NCI-H526 (cell line): ENCODE results near the gene FADD.
"Not testable (repeated sequence)": the region's sequence is repeated elsewhere in the genome, so short reads cannot be mapped to it uniquely, and the experiment has no call there.

Source experiments
- DNase-seq, 2 experiments: peaks; one replicate each; lab custom pipeline; 2025; lab: John Stamatoyannopoulos, UW

FADD gene

GRCh38 chr11:70182266-70182665 is 20.8 kb upstream of the FADD start:
- no peak for DNase-seq

- DNase-seq = no peak
These were observed 20.1 kb upstream of the FADD start for GRCh38 chr11:70183032-70183431.

- peak in 1 of 2 experiments; percentile 24 for DNase-seq
These were observed 19.5 kb upstream of the FADD start for GRCh38 chr11:70183483-70184176.

GRCh38 chr11:70184396-70184795 is 18.7 kb upstream of the FADD start:
- DNase-seq = no peak

GRCh38 chr11:70185348-70186055 is 17.6 kb upstream of the FADD start:
- no peak for DNase-seq

- no peak for DNase-seq
These were observed 16.7 kb upstream of the FADD start for GRCh38 chr11:70186420-70186819.

GRCh38 chr11:70186936-70187335 is 16.2 kb upstream of the FADD start:
- no peak for DNase-seq

GRCh38 chr11:70187771-70188170 is 15.3 kb upstream of the FADD start:
- no peak for DNase-seq

- DNase-seq = no peak
These were observed 13.5 kb upstream of the FADD start for GRCh38 chr11:70189622-70190021.

GRCh38 chr11:70191495-70192140 is 11.5 kb upstream of the FADD start:
- peak; percentile 19 to 87 for DNase-seq

GRCh38 chr11:70192666-70193410 is 10.3 kb upstream of the FADD start:
- DNase-seq = no peak

- DNase-seq = no peak
These were observed 9.4 kb upstream of the FADD start for GRCh38 chr11:70193411-70194292.

GRCh38 chr11:70194792-70195791 is 8.0 kb upstream of the FADD start:
- DNase-seq = peak in 1 of 2 experiments; percentile 37

GRCh38 chr11:70200212-70200844 is 2.8 kb upstream of the FADD start:
- no peak for DNase-seq

- not testable (repeated sequence) for DNase-seq
These were observed 2.0 kb upstream of the FADD start for GRCh38 chr11:70201047-70201446.

- DNase-seq = no peak
These were observed 924 bp upstream of the FADD start for GRCh38 chr11:70201882-70202861.

GRCh38 chr11:70203751-70204465 is 812 bp downstream of the FADD start:
- DNase-seq = peak in 1 of 2 experiments; percentile 64

- no peak for DNase-seq
These were observed 1.3 kb downstream of the FADD start for GRCh38 chr11:70204466-70204799.
